HepG2 (cell line): ENCODE results near the gene TPBGL. TPM values are rescaled to one million over a fixed set of nuclear protein-coding genes. Genes with fewer than 3 reads are reported as not detected.
A peak's percentile ranks its signal among the peaks of the same experiment; 100 is the strongest.

ENCODE experiments used
- ATAC-seq: fragments of 200-7000 bp; cut with Tn5 transposase; 3 replicates; pipeline ENCODE4 v1.9.1; 2020; ENCODE audit warnings: mild to moderate bottlenecking, moderate library complexity
- BruUV-seq: library from RNA; stranded (reverse); fragments of 400-500 nt; replicated peaks from 2 replicates; lab custom pipeline; 2021; lab: Mats Ljungman, UMichigan
- CTCF ChIA-PET: fragments of 300-600 bp; formaldehyde crosslinking; extraction: SDS; loops from one replicate; lab custom pipeline; 2021; ENCODE audit warnings: low total read pairs, inconsistent platforms, low intra/inter-chr PET ratio; lab: Yijun Ruan, JAX
- POLR2A ChIA-PET: fragments of 350-600 bp; sonication (Branson Sonifier 250); formaldehyde crosslinking; loops from one replicate; lab custom pipeline; 2020; ENCODE audit warnings: antibody characterized with exemption, inconsistent platforms; lab: Yijun Ruan, JAX
- DNase-seq: peaks from one replicate; pipeline ENCODE4 v3.0.0-alpha.2; 2015; ENCODE audit warnings: low spot score
- FAIRE-seq: peaks from 3 replicates; lab custom pipeline; 2011; peaks lifted over from hg19 to GRCh38; lab: Jason Lieb, UNC
- H2AFZ ChIP-seq: one replicate; pipeline ENCODE4 v1.6.1; 2011; ENCODE audit warnings: low read length, inconsistent platforms
- H3K27ac ChIP-seq: fragments of 300-600 bp; 3 replicates; pipeline ENCODE4 v1.8.0; 2011; ENCODE audit warnings: mixed run types, mild to moderate bottlenecking, mixed read lengths, low read length, inconsistent platforms; ENCODE audit not compliant: insufficient read depth; ENCODE audit errors: extremely low read length
- H3K27me3 ChIP-seq, 2 experiments: fragments of 200-600 bp in 1 of 2; 2 replicates in 1 of 2; 3 replicates in 1 of 2; pipeline versions ENCODE4 v1.6.0 to v1.8.0; 2011; ENCODE audit warnings: low read length in 2 of 2, mild to moderate bottlenecking in 2 of 2, moderate library complexity in 2 of 2, inconsistent platforms in 1 of 2; ENCODE audit not compliant: insufficient read depth in 2 of 2, control insufficient read depth in 1 of 2
- H3K36me3 ChIP-seq, 2 experiments: fragments of 200-600 bp in 1 of 2; replicated peaks in 1 of 2; 2 replicates in 1 of 2; 3 replicates in 1 of 2; pipeline versions ENCODE4 v1.5.1 to v1.8.0; 2011; ENCODE audit warnings: low read length in 2 of 2, inconsistent platforms in 1 of 2; ENCODE audit not compliant: insufficient read depth in 2 of 2, control insufficient read depth in 1 of 2
- H3K4me1 ChIP-seq: 2 replicates; pipeline ENCODE4 v1.5.1; 2012; ENCODE audit warnings: low read length, inconsistent platforms; ENCODE audit not compliant: insufficient read depth
- H3K4me2 ChIP-seq: 2 replicates; pipeline ENCODE4 v1.6.0; 2011; ENCODE audit warnings: low read depth, low read length, inconsistent platforms
- H3K4me3 ChIP-seq, 3 experiments: fragments of 200-600 bp in 1 of 3; sonication (generic), shearing (Covaris generic) in 1 of 3; replicated peaks in 1 of 3; 2 replicates each; pipeline ENCODE4 v1.5.1; 2011 to 2016; ENCODE audit warnings: low read length in 3 of 3, inconsistent platforms in 2 of 3, low read depth in 2 of 3, mild to moderate bottlenecking in 2 of 3, control low read depth in 1 of 3, mixed read lengths in 1 of 3; ENCODE audit not compliant: insufficient read depth in 1 of 3
- H3K79me2 ChIP-seq: one replicate; pipeline ENCODE4 v1.6.1; 2011; ENCODE audit warnings: low read length, inconsistent platforms; ENCODE audit not compliant: insufficient read depth
- H3K9ac ChIP-seq: 2 replicates; pipeline ENCODE4 v1.6.0; 2011; ENCODE audit warnings: mild to moderate bottlenecking, low read depth, low read length, inconsistent platforms; ENCODE audit not compliant: insufficient read depth
- H3K9me3 ChIP-seq: 2 replicates; pipeline ENCODE4 v1.5.1; 2012; ENCODE audit warnings: mild to moderate bottlenecking, low read length
- H4K20me1 ChIP-seq: 2 replicates; pipeline ENCODE4 v1.6.0; 2011; ENCODE audit warnings: inconsistent platforms, mild to moderate bottlenecking, low read length, moderate library complexity; ENCODE audit not compliant: insufficient read depth
- ATAD3A ChIP-seq: sonication (generic); formaldehyde crosslinking; IDR thresholded peaks from 2 replicates; pipeline ENCODE4 v1.4.0; 2020; ENCODE audit warnings: missing genetic modification reagents
- HMG20B ChIP-seq: conservative IDR thresholded peaks from 2 replicates; pipeline ENCODE4 v1.6.1; 2016; ENCODE audit warnings: missing genetic modification reagents, missing compliant biosample characterization
- PATZ1 ChIP-seq: sonication (generic); formaldehyde crosslinking; IDR thresholded peaks from 2 replicates; pipeline ENCODE4 v1.4.0; 2020; ENCODE audit warnings: missing genetic modification reagents
- POLR2A ChIP-seq, 2 experiments: IDR thresholded peaks; 2 replicates each; pipeline ENCODE4 v1.6.1; 2011; ENCODE audit warnings: low read depth in 2 of 2, low read length in 2 of 2, mild to moderate bottlenecking in 1 of 2, moderate library complexity in 1 of 2; ENCODE audit not compliant: insufficient read depth in 1 of 2
- SRY ChIP-seq: sonication (generic); formaldehyde crosslinking; IDR thresholded peaks from 2 replicates; pipeline ENCODE4 v1.8.0; 2022; ENCODE audit warnings: mild to moderate bottlenecking, missing genetic modification reagents
- ZNF784 ChIP-seq: sonication (generic); formaldehyde crosslinking; IDR thresholded peaks from 2 replicates; pipeline ENCODE4 v1.5.1; 2020; ENCODE audit warnings: missing genetic modification reagents, mild to moderate bottlenecking, borderline replicate concordance
- WGBS: methylation state at CpG from one replicate; pipeline ENCODE4 v1.1.6; 2017; ENCODE audit warnings: low lambda C conversion rate; 5-methylcytosine and 5-hydroxymethylcytosine counted together
- in situ Hi-C: cut with HindIII; loops from 2 replicates; pipeline ENCODE4 v1.10.0; 2017; ENCODE audit warnings: low pct_unique_long_range_greater_than_20kb; ENCODE audit not compliant: extremely low pct_ligation_motif_present
- intact Hi-C: fragments of 100-400 bp; cut with micrococcal nuclease; formaldehyde crosslinking; loops from one replicate; pipeline ENCODE4 v1.10.0; 2022; ENCODE audit not compliant: unreplicated experiment
- polyA plus RNA-seq, 8 experiments: library from polyadenylated mRNA; depleted of rRNA in 3 of 8; stranded (reverse) in 7 of 8; unstranded in 1 of 8; fragments of >200 nt; fragmentation: Illumina TruSeq in 4 of 8; extraction: Trizol in 4 of 8; gene quantifications; 2 replicates each; pipeline versions ENCODE4 v1.2.1 to v1.2.3, GENCODE V29; 2011 to 2016; ENCODE audit warnings: low read depth in 4 of 8, missing spikeins in 1 of 8, mixed read lengths in 1 of 8; ENCODE audit not compliant: insufficient read depth in 1 of 8
- total RNA-seq, 5 experiments: library from RNA; depleted of rRNA; stranded (reverse); fragments of >200 nt; fragmentation: Illumina TruSeq; extraction: Trizol; gene quantifications; 2 replicates each; pipeline ENCODE4 v1.2.3, GENCODE V29; 2016; ENCODE audit warnings: low read depth in 1 of 5

The TPBGL gene
- total and polyA plus RNA-seq, 2 of the 13 experiments (the other 11 are each of a cell fraction or from before 2014, with no cell fraction given) = not detected

GRCh38 chr11:75254326-75254725, 13.8 kb downstream of the TPBGL start (continued):
- no peak for TF ChIP-seq ATAD3A (CRISPR knock-in tag)
- no peak for TF ChIP-seq HMG20B (CRISPR knock-in tag)
- TF ChIP-seq PATZ1 (CRISPR knock-in tag) = no peak

GRCh38 chr11:75260396-75261170, 20.0 kb downstream of the TPBGL start:
- H3K27ac ChIP-seq = no peak overlapping the region
- in situ Hi-C loops (no loop called here), intact Hi-C loops (no loop called here)
- H3K4me2 ChIP-seq = no peak overlapping the region
- H2AFZ ChIP-seq = no peak overlapping the region
- peaks cover 0 to 8% of the 10 kb centered on the region in 2 experiments; a peak in 1 of 5 replicates for H3K27me3 ChIP-seq
- no TSS peak for BruUV-seq
- peaks cover 11% of the 10 kb centered on the region; the same call in 1 of the 2 replicates for H3K4me1 ChIP-seq
- peak; percentile 15 for ATAC-seq
- 15% methylated on average over 6 of the region's 10 CpGs for WGBS
- CTCF ChIA-PET = no interaction called here
- FAIRE-seq = no peak
- H3K79me2 ChIP-seq = no peaks in the 10 kb centered on the region
- POLR2A ChIA-PET = interaction anchor here (1.0 kb wide), 1 partner anchor 92 kb away, joined by 3 read pairs; no protein-coding TSS in a partner anchor
- H3K9me3 ChIP-seq = no peaks in the 10 kb centered on the region
- DNase-seq = no peak
- H3K36me3 ChIP-seq = no peaks in the 10 kb centered on the region
- H3K9ac ChIP-seq = no peak overlapping the region
- H4K20me1 ChIP-seq = no peaks in the 10 kb centered on the region
- TF ChIP-seq POLR2A (IDR thresholded peaks at IDR 0.05; ENCODE audit: insufficient read depth in 1 of 2, low read depth in 2 of 2, low read length in 2 of 2) (0 out of 4 replicates have a peak, but pooled peaks of 1 of the 2 experiments have one; percentile 15), ZNF784 (CRISPR knock-in tag) (no peak), SRY (CRISPR knock-in tag) (0 out of 2 replicates have a peak, but pooled peaks have one; percentile 12)
- no peak overlapping the region for H3K4me3 ChIP-seq
